ENCODE measurements around the gene ASNSD1. TPM values are rescaled to one million over a fixed set of nuclear protein-coding genes. Genes with fewer than 3 reads are reported as not detected.

The ASNSD1 gene
- polyA plus RNA-seq, 1 of the 3 experiments (the other 2 are of a cell fraction), result 15.5 TPM

- TF ChIP-seq YY1 (IDR thresholded peaks at IDR 0.05; ENCODE audit: low read depth) (no peak), GABPA (IDR thresholded peaks at IDR 0.05; ENCODE audit: low read depth) (no peak), EZH2phosphoT487 (IDR thresholded peaks at IDR 0.05; ENCODE audit: borderline replicate concordance, low read depth) (no peak), SMC3 (IDR thresholded peaks at IDR 0.05; ENCODE audit: low read depth, low read length) (no peak), ZBTB33 (IDR thresholded peaks at IDR 0.05; ENCODE audit: borderline replicate concordance, low read depth) (no peak)
Measured at GRCh38 chr2:189618197-189618596, 43.1 kb upstream of the ASNSD1 start (continued).

- no peak overlapping the region for H3K4me2 ChIP-seq
- POLR2A ChIA-PET, result no interaction called here
- no peaks in the 10 kb centered on the region for H3K9me3 ChIP-seq
- H3K79me2 ChIP-seq (ENCODE audit: insufficient read depth), result no peaks in the 10 kb centered on the region
- H3K36me3 ChIP-seq (replicated peaks in 1 of 2; ENCODE audit: control insufficient read depth in 1 of 2, insufficient read depth in 2 of 2, low read length in 1 of 2), result no peaks in the 10 kb centered on the region
- H3K27ac ChIP-seq (ENCODE audit: low read depth in 2 of 2, low read length in 1 of 2), result no peak overlapping the region; a peak in 1 of 4 replicates
- no peaks in the 10 kb centered on the region for H3K4me1 ChIP-seq (ENCODE audit: control insufficient read depth in 1 of 2, insufficient read depth in 2 of 2, low read depth in 1 of 2, low read length in 1 of 2)
- no peaks in the 10 kb centered on the region for H3F3A ChIP-seq (replicated peaks; ENCODE audit: insufficient read depth)
- no peak overlapping the region for H3K4me3 ChIP-seq (ENCODE audit: low read depth in 2 of 2, low read length in 1 of 2)
- no peak overlapping the region for H2AFZ ChIP-seq (ENCODE audit: low read depth)
- no peaks in the 10 kb centered on the region for H3K9me2 ChIP-seq
- H3K9ac ChIP-seq, result no peak overlapping the region
- TF ChIP-seq FOXJ3 (CRISPR knock-in tag; IDR thresholded peaks at IDR 0.05) (no peak), POLR2AphosphoS5 (IDR thresholded peaks at IDR 0.05; ENCODE audit: low read depth, low read length) (no peak), PBX3 (IDR thresholded peaks at IDR 0.05) (no peak), NRF1 (IDR thresholded peaks at IDR 0.05; ENCODE audit: low read depth, low read length) (no peak), EP300 (IDR thresholded peaks at IDR 0.05; ENCODE audit: borderline replicate concordance in 1 of 2, low read depth in 1 of 2, low read length in 1 of 2) (no peak), MAX (IDR thresholded peaks at IDR 0.05; ENCODE audit: low read depth) (no peak), REST (IDR thresholded peaks at IDR 0.05; ENCODE audit: low read depth, low read length) (no peak), USF1 (IDR thresholded peaks at IDR 0.05; ENCODE audit: borderline replicate concordance, low read depth) (no peak)
- H4K20me1 ChIP-seq (ENCODE audit: insufficient read depth), result no peaks in the 10 kb centered on the region
- CTCF ChIA-PET, result no interaction called here
- DNase-seq, result no peak
- no peaks in the 10 kb centered on the region for H3K27me3 ChIP-seq (ENCODE audit: insufficient read depth)
Measured at GRCh38 chr2:189621781-189622180, 39.5 kb upstream of the ASNSD1 start.
